ENCODE measurements around the gene TMEM212. TPM values are rescaled to one million over a fixed set of nuclear protein-coding genes. Genes with fewer than 3 reads are reported as not detected.

TMEM212 gene
- total and polyA plus RNA-seq, 2 of the 13 experiments (the other 11 are each of a cell fraction or from before 2014, with no cell fraction given): not detected

DNA sequence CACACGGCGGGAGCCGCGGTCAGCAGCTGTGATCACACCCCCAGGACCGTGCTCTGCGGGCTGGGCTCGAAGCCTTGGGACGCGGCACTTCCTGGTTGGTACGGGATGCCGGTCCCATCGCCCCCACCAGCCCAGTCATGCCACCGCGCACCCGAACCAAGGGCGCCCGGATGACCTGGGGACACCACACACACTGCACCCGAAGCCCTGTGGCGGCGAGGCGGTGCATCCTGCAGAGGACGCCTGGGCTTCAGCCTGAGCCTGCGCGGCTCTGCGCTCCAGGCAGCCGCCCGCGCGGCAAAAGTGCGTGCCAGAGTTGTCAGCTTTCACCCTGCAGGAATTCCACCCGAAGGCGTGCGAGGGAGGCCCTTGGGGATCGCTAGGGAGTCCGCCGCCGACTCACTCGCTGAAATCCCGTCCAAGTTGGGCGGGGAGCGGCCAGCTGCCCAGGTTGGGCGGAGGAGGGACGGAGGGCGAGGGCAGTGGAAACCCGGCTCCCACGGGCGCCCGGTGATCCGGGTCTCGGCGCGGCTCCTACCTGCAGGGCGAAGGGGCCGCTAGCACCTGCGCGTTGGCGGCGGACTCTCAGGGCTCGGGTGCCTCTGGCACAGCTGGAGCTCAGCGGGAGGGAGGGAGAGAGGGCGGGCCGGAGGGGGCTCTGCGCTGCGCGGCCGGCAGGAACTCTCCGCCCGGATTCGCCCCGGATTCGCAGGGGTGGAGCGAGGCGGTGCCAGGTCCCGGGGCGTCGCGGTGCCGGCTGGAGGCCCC is 33.1 kb upstream of the TMEM212 start, which contains the start of gene PLD1 (continued):
- TF ChIP-seq, protein P1, sequence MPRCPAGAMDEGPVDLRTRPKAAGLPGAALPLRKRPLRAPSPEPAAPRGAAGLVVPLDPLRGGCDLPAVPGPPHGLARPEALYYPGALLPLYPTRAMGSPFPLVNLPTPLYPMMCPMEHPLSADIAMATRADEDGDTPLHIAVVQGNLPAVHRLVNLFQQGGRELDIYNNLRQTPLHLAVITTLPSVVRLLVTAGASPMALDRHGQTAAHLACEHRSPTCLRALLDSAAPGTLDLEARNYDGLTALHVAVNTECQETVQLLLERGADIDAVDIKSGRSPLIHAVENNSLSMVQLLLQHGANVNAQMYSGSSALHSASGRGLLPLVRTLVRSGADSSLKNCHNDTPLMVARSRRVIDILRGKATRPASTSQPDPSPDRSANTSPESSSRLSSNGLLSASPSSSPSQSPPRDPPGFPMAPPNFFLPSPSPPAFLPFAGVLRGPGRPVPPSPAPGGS (CRISPR knock-in tag; IDR thresholded peaks at IDR 0.05): no peak; the same call in 1 of the 2 replicates
- TF ChIP-seq, protein P2, sequence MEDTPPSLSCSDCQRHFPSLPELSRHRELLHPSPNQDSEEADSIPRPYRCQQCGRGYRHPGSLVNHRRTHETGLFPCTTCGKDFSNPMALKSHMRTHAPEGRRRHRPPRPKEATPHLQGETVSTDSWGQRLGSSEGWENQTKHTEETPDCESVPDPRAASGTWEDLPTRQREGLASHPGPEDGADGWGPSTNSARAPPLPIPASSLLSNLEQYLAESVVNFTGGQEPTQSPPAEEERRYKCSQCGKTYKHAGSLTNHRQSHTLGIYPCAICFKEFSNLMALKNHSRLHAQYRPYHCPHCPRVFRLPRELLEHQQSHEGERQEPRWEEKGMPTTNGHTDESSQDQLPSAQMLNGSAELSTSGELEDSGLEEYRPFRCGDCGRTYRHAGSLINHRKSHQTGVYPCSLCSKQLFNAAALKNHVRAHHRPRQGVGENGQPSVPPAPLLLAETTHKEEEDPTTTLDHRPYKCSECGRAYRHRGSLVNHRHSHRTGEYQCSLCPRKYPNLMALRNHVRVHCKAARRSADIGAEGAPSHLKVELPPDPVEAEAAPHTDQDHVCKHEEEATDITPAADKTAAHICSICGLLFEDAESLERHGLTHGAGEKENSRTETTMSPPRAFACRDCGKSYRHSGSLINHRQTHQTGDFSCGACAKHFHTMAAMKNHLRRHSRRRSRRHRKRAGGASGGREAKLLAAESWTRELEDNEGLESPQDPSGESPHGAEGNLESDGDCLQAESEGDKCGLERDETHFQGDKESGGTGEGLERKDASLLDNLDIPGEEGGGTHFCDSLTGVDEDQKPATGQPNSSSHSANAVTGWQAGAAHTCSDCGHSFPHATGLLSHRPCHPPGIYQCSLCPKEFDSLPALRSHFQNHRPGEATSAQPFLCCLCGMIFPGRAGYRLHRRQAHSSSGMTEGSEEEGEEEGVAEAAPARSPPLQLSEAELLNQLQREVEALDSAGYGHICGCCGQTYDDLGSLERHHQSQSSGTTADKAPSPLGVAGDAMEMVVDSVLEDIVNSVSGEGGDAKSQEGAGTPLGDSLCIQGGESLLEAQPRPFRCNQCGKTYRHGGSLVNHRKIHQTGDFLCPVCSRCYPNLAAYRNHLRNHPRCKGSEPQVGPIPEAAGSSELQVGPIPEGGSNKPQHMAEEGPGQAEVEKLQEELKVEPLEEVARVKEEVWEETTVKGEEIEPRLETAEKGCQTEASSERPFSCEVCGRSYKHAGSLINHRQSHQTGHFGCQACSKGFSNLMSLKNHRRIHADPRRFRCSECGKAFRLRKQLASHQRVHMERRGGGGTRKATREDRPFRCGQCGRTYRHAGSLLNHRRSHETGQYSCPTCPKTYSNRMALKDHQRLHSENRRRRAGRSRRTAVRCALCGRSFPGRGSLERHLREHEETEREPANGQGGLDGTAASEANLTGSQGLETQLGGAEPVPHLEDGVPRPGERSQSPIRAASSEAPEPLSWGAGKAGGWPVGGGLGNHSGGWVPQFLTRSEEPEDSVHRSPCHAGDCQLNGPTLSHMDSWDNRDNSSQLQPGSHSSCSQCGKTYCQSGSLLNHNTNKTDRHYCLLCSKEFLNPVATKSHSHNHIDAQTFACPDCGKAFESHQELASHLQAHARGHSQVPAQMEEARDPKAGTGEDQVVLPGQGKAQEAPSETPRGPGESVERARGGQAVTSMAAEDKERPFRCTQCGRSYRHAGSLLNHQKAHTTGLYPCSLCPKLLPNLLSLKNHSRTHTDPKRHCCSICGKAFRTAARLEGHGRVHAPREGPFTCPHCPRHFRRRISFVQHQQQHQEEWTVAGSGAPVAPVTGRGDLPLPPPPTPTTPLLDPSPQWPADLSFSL (CRISPR knock-in tag; IDR thresholded peaks at IDR 0.05): peak; percentile 54; the same call in 1 of the 2 replicates
- peak; percentile 50 for TF ChIP-seq BHLHE40 (IDR thresholded peaks at IDR 0.05; ENCODE audit: low read length)
- peak; percentile 97 for TF ChIP-seq ELF3 (CRISPR knock-in tag; IDR thresholded peaks at IDR 0.05)
- TF ChIP-seq ZNF720 (CRISPR knock-in tag; IDR thresholded peaks at IDR 0.05): no peak
- TF ChIP-seq TGIF2 (CRISPR knock-in tag; IDR thresholded peaks at IDR 0.05): no peak
- TF ChIP-seq, protein P3, sequence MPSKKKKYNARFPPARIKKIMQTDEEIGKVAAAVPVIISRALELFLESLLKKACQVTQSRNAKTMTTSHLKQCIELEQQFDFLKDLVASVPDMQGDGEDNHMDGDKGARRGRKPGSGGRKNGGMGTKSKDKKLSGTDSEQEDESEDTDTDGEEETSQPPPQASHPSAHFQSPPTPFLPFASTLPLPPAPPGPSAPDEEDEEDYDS (CRISPR knock-in tag; IDR thresholded peaks at IDR 0.05): peak; percentile 82
- TF ChIP-seq HMG20B (CRISPR knock-in tag; conservative IDR thresholded peaks at IDR 0.05): 0 out of 2 replicates have a peak, but pooled peaks have one; percentile 11
- TF ChIP-seq, protein P4, sequence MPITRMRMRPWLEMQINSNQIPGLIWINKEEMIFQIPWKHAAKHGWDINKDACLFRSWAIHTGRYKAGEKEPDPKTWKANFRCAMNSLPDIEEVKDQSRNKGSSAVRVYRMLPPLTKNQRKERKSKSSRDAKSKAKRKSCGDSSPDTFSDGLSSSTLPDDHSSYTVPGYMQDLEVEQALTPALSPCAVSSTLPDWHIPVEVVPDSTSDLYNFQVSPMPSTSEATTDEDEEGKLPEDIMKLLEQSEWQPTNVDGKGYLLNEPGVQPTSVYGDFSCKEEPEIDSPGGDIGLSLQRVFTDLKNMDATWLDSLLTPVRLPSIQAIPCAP (CRISPR knock-in tag; IDR thresholded peaks at IDR 0.05; ENCODE audit: low read depth): no peak; the same call in 1 of the 2 replicates
- TF ChIP-seq, protein P5, sequence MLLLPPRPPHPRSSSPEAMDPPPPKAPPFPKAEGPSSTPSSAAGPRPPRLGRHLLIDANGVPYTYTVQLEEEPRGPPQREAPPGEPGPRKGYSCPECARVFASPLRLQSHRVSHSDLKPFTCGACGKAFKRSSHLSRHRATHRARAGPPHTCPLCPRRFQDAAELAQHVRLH (CRISPR knock-in tag; IDR thresholded peaks at IDR 0.05; ENCODE audit: borderline replicate concordance, low read depth): peak; percentile 35; the same call in 1 of the 2 replicates
- TF ChIP-seq, protein P6, sequence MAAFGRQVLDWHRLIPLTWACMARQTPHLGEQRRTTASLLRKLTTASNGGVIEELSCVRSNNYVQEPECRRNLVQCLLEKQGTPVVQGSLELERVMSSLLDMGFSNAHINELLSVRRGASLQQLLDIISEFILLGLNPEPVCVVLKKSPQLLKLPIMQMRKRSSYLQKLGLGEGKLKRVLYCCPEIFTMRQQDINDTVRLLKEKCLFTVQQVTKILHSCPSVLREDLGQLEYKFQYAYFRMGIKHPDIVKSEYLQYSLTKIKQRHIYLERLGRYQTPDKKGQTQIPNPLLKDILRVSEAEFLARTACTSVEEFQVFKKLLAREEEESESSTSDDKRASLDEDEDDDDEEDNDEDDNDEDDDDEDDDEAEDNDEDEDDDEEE (CRISPR knock-in tag; IDR thresholded peaks at IDR 0.05): peak; percentile 65; the same call in 1 of the 2 replicates
- no peak for TF ChIP-seq ZNF335 (CRISPR knock-in tag; IDR thresholded peaks at IDR 0.05)
- no peak for TF ChIP-seq ZSCAN12 (CRISPR knock-in tag; IDR thresholded peaks at IDR 0.05)
- peak; percentile 42 for TF ChIP-seq ZNF792 (CRISPR knock-in tag; IDR thresholded peaks at IDR 0.05)
- TF ChIP-seq, protein P7, sequence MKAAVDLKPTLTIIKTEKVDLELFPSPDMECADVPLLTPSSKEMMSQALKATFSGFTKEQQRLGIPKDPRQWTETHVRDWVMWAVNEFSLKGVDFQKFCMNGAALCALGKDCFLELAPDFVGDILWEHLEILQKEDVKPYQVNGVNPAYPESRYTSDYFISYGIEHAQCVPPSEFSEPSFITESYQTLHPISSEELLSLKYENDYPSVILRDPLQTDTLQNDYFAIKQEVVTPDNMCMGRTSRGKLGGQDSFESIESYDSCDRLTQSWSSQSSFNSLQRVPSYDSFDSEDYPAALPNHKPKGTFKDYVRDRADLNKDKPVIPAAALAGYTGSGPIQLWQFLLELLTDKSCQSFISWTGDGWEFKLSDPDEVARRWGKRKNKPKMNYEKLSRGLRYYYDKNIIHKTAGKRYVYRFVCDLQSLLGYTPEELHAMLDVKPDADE (CRISPR knock-in tag; IDR thresholded peaks at IDR 0.05): no peak

All from HepG2 (cell line).